Measurements from ENCODE around the gene KEAP1.

The KEAP1 gene

DNA sequence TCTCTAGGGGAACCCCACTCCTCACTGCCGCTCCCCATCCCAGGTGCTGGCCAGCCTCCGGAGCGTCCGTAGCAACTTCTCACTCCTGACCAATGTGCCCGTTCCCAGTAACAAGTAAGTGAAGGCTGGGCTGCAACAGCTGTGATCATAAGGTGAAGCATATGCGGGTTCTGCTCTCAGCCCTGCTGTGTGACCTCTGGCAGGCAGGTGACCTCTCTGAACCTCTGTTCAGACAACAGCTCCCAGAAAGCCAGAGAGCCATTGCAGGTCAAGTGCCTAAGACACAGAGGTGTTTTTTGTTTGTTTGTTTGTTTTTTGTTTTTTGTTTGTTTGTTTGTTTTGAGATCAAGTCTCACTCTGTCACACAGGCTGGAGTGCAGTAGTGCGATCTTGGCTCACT, 54.1 kb downstream of the KEAP1 start:
- DNase-seq (ENCODE audit: low read depth): no peak

DNA sequence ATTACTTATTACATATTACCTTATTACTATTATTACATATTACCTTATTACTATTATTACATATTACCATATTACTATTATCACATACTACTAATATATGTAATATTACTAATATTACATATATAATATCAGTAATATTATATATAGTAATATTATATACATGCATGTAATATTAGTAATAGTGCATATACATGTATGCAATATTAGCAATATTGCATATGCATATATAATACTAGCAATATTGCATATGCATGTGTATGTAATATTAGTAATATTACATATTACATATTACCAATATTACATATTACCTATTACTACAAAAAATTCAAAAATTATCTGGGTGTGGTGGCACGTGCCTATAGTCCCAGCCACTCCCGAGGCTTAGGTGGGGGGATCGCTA, 60.5 kb downstream of the KEAP1 start:
- no peak for DNase-seq (ENCODE audit: low read depth)

DNA sequence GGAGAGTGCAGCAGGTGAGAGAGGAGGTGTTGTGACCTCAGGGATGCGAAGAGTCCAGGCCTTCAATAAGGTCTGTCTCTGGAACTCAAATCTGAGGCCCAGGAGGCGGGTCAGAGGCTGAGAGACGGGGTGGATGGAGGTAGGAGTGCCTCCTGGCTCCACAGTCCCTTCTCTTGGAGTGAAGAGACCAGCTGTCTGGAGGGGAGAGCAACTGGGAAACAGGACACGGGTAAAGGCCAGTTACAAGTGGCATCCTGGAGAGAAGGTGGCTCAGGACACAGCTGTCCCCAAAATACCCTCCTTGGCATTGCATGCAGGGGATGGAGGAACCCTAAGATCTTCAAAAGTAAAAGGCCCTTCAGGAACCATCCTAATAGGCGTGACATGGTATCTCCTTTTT, 63.6 kb downstream of the KEAP1 start:
- DNase-seq (ENCODE audit: low read depth): no peak

All from CMK (cell line).